Activated T-helper 2 cell treated with anti-CD3 and anti-CD28 coated beads, Interferon-gamma antibody, Interleukin-2, Interleukin-4, amounts not matched to agents 10 μg/mL and 5 μg/mL and 100 μg/mL, durations not matched to agents 14 hours and 24 hours and 36 hours (primary cell): ENCODE results near the gene SLIT3. TPM values are rescaled to one million over a fixed set of nuclear protein-coding genes. Genes with fewer than 3 reads are reported as not detected.

Source experiments
- DNase-seq: peaks from one replicate; pipeline ENCODE4 v3.0.0; 2021; ENCODE audit warnings: low spot score
- H3K27ac Mint-ChIP-seq: one replicate; pipeline ENCODE4 v1.8.0; 2021; ENCODE audit warnings: mixed read lengths
- H3K27me3 Mint-ChIP-seq: one replicate; pipeline ENCODE4 v1.8.0; 2021; ENCODE audit warnings: low read depth, mixed read lengths
- H3K36me3 Mint-ChIP-seq: one replicate; pipeline ENCODE4 v1.8.0; 2021; ENCODE audit warnings: low read depth, mixed read lengths
- H3K4me1 Mint-ChIP-seq: one replicate; pipeline ENCODE4 v1.8.0; 2021; ENCODE audit warnings: low read depth, mixed read lengths
- H3K4me3 Mint-ChIP-seq: one replicate; pipeline ENCODE4 v1.8.0; 2021; ENCODE audit warnings: low read depth, mild to moderate bottlenecking, moderate library complexity, mixed read lengths
- H3K9me3 Mint-ChIP-seq: one replicate; pipeline ENCODE4 v1.8.0; 2021; ENCODE audit warnings: mixed read lengths
- intact Hi-C: fragments of 100-400 bp; cut with micrococcal nuclease; formaldehyde crosslinking; loops from one replicate; pipeline ENCODE4 v1.15.1; 2023
- total RNA-seq: library from RNA; stranded (reverse); gene quantifications from 2 replicates; pipeline ENCODE4 v1.2.3, GENCODE V29; 2022

SLIT3 gene
- total RNA-seq, 1 donor from 2014 or later = 9.5 TPM

DNA sequence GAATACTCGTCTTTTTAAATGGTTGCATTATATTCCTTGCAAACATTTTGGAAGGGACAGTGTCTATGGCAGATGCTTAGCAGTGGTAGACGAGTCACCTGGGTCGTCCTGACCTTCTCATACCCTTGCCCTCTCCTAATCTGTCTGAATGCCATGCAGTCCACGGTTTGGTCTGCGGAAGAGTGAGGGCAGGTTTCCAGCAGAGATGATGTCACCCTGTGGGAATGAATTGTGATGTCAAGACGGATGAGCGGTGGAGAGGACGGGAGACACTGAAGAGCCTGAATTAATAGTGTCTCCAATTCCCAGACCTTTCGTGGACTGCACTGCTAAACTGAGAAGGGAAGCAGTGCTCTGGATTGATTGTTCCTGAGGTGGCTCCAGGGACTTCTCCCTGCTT, 392.7 kb downstream of the SLIT3 start:
- Mint-ChIP-seq H3K4me1 (peaks cover 2% of the 10 kb centered on the region), H3K27me3 (peaks cover 6% of the 10 kb centered on the region), H3K36me3 (no peaks in the 10 kb centered on the region), H3K27ac (no peak overlapping the region), H3K9me3 (no peaks in the 10 kb centered on the region), H3K4me3 (no peak overlapping the region)
- no peak for DNase-seq
- intact Hi-C loops = no loop called here

DNA sequence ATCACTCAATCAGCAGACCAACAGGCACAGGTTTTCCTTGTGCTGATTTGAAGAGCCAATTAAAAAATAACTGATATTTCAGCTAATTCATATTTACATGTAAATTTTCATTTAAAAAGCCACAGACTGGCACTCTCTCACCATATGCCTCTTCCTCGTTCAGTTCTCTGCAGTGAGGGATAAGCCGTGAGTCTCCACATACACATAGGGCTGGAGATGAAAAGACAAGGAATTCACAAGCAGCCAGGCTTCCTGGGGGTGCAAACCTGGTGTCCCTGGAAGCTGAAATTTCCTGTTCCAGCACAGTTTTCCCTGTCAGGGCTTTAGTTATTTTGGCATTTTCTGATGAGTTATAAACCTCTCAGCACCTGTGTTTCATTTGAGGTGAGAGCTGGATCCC, 397.9 kb downstream of the SLIT3 start:
- DNase-seq = no peak
- intact Hi-C loops = no loop called here
- peaks cover 5% of the 10 kb centered on the region for H3K27me3 Mint-ChIP-seq
- no peak overlapping the region for H3K27ac Mint-ChIP-seq
- H3K36me3 Mint-ChIP-seq = no peaks in the 10 kb centered on the region
- H3K4me1 Mint-ChIP-seq = peaks cover 11% of the 10 kb centered on the region
- H3K9me3 Mint-ChIP-seq = no peaks in the 10 kb centered on the region
- no peak overlapping the region for H3K4me3 Mint-ChIP-seq

DNA sequence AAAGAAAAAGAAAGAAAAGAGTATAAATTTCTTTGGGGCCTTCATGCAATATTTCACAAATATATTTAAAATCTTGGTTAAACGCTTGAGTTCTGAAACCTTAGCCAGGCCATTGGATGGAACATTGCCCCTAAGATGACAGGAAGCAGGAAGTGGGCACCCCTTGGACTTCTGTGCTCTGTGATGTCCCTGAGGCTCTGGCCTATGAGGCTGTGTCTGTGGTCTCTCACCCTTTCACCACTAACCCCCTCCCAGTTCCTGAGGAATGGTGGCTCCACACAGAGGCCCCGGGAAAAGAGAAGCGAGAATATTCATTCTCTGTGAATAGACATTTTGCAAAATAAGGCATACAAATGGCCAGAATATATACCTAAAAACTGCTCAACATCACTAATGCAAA, 401.3 kb downstream of the SLIT3 start:
- DNase-seq = no peak
- Mint-ChIP-seq H3K4me1 (peaks cover 27% of the 10 kb centered on the region), H3K27ac (peak overlapping the region; percentile 9), H3K9me3 (no peaks in the 10 kb centered on the region), H3K27me3 (peaks cover 2% of the 10 kb centered on the region), H3K36me3 (no peaks in the 10 kb centered on the region), H3K4me3 (no peak overlapping the region)
- intact Hi-C loops = loop anchor here (5.0 kb wide), 1 partner anchor 152 kb away; no protein-coding TSS in a partner anchor

DNA sequence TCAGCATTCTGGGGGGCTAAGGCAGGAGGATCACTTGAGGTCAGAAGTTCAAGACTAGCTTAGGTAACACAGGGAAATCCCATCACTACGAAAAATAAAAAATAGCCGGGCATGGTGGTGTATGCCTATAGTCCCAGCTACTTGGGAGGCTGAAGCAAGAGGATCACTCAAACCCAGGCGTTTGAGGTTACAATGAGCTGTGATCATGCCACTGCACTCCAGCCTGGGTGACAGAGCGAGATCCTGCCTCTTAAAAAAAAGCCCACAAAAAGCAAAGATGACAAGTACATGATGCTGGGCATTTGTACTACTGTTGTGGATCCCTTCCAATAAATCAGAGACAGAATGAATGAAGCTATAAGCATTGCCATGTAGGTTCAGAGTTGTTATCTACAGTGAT, 401.7 kb downstream of the SLIT3 start:
- Mint-ChIP-seq H3K4me3 (no peak overlapping the region), H3K27ac (no peak overlapping the region), H3K36me3 (no peaks in the 10 kb centered on the region), H3K9me3 (no peaks in the 10 kb centered on the region), H3K27me3 (peaks cover 2% of the 10 kb centered on the region), H3K4me1 (peaks cover 31% of the 10 kb centered on the region)
- no peak for DNase-seq
- intact Hi-C loops = loop anchor here (5.0 kb wide), 1 partner anchor 152 kb away; no protein-coding TSS in a partner anchor

DNA sequence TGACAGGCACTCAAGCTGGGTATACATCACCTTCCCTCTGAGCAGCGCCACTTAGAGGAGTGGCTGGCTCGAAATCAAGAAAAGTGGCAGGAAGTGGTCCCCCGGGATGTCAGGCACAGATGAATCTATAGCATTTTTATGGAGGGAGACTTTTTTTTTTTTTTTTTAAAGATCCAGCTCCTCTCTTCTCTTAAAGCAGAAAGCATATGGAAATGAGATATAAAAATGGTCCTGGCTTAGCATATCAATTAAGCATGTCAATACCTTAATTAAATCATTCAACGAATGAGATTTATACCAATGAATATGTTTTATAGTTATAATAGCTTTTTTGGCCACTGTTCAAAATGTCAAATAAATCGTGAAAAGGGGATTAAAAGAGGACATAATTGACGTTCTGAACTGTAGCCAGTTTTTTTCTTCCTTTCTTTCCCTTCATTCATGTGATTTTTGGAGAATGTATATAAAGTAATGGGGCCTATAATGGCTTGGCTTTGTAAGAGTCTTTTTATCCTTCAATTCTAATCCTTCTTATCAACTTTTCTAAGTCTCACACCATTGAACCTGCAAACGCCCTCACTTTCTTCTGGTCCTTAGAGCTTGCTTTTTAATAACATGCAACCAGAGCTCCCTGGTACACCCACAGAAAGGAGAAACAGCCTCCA, 402.6 kb downstream of the SLIT3 start:
- Mint-ChIP-seq H3K27me3 (peaks cover 2% of the 10 kb centered on the region), H3K4me3 (no peak overlapping the region), H3K27ac (no peak overlapping the region), H3K4me1 (peaks cover 31% of the 10 kb centered on the region), H3K36me3 (no peaks in the 10 kb centered on the region), H3K9me3 (no peaks in the 10 kb centered on the region)
- DNase-seq = no peak
- intact Hi-C loops = loop anchor here (5.0 kb wide), 1 partner anchor 151 kb away; no protein-coding TSS in a partner anchor

DNA sequence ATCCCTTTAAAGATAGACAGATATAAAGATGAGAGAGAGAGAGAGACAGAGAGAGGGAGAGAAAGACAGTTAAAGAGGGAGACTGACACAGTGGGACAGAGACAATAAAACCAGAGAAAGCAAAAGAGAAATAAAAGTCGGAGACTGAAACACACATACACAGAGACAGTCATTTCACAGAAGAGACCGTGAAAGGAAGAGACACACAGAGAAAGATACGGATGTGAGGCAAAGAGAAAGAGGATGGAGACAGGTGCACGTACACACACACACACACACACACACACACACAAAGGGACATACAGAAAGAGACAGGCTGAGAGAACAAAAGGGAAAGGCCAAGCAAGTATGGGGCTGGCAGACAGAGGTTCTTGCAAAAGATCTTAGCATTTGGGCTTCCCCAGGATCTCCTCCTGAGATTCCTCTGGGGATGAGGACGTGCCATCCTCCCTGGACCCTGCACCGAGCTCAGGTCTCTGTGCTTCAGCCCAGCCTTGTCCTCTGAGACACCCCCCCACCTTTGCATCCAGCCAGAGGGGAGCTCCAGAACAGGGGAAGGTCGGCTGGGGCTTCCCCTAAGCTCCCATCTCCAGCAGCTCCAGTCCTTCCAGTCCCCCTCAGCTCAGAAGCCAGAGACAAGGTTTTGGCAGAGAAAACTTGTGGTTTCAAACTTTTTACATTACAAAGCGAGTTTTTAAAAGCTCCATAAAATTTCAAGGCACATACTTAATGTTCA, 403.4 kb downstream of the SLIT3 start:
- intact Hi-C loops = loop anchor here (5.0 kb wide), 1 partner anchor 150 kb away; no protein-coding TSS in a partner anchor
- Mint-ChIP-seq H3K4me1 (peaks cover 31% of the 10 kb centered on the region), H3K27ac (no peak overlapping the region)

DNA sequence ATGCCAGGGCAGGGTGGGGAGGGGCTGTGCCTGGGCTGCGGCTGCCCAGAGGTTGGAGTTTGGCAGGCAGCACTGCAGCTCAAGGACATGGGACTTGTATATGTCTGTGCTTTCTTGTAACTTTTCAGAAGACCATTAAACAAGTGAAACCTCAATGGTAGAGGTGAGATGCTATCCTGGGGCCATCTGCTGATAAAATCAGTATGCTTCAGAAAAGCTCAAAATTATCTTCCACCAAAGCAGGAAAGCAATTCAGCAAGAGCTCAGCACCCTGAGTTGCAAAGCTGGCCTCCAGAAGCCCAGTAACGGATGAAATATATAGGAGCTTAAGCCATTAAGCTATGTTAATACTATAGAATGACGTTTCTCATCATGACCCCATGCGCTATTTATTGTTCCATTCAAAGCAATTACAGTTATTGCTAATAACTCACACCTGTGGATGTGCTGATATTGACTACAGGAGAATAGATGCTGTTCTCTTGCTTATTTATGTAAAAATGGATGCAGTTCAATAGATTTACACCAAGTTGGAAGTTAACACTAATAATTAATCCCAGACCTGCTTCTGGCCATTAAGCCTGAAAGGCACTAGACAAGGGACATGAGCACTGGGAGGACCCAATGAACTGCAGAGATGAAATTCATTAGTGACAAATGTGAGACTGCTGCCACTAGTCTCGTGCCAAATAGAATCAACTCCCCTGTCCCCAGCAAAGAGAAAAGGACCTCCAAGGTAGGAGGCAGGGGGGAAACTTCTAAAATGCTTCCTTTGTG, 405.5 kb downstream of the SLIT3 start:
- H3K36me3 Mint-ChIP-seq = no peaks in the 10 kb centered on the region
- intact Hi-C loops = loop anchor here (5.0 kb wide), 1 partner anchor 148 kb away; no protein-coding TSS in a partner anchor
- no peak for DNase-seq
- no peaks in the 10 kb centered on the region for H3K9me3 Mint-ChIP-seq
- H3K27me3 Mint-ChIP-seq = peaks cover 5% of the 10 kb centered on the region
- peaks cover 39% of the 10 kb centered on the region for H3K4me1 Mint-ChIP-seq
- no peak overlapping the region for H3K4me3 Mint-ChIP-seq
- no peak overlapping the region for H3K27ac Mint-ChIP-seq

More for the DNA sequence above, 403.4 kb downstream of the SLIT3 start:
- no peak for DNase-seq
- H3K4me3 Mint-ChIP-seq = no peak overlapping the region
- H3K27me3 Mint-ChIP-seq = peaks cover 2% of the 10 kb centered on the region
- no peaks in the 10 kb centered on the region for H3K9me3 Mint-ChIP-seq
- no peaks in the 10 kb centered on the region for H3K36me3 Mint-ChIP-seq

DNA sequence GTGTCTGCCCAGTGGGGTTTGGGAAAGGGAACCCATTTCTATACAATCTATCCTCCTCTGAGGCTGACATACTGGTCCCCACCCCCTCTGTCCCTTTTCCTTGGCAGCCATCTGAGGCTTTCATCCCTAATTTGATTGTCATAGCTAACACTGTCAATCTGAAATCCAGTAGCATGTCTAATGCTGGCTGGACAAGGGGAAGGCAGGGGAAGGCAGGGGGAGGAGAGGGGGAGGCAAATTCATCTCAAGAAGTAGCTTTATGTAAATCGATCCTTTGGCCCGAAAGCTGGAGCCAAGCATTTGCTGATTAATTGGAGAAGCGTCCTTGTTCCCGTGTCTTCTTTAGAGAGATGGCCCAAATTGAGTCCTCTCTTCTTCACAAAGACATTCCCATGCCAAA, 407.7 kb downstream of the SLIT3 start:
- H3K9me3 Mint-ChIP-seq = no peaks in the 10 kb centered on the region
- H3K27me3 Mint-ChIP-seq = peaks cover 5% of the 10 kb centered on the region
- DNase-seq = no peak
- intact Hi-C loops = no loop called here
- peaks cover 30% of the 10 kb centered on the region for H3K4me1 Mint-ChIP-seq
- no peaks in the 10 kb centered on the region for H3K36me3 Mint-ChIP-seq
- no peak overlapping the region for H3K27ac Mint-ChIP-seq
- H3K4me3 Mint-ChIP-seq = no peak overlapping the region

DNA sequence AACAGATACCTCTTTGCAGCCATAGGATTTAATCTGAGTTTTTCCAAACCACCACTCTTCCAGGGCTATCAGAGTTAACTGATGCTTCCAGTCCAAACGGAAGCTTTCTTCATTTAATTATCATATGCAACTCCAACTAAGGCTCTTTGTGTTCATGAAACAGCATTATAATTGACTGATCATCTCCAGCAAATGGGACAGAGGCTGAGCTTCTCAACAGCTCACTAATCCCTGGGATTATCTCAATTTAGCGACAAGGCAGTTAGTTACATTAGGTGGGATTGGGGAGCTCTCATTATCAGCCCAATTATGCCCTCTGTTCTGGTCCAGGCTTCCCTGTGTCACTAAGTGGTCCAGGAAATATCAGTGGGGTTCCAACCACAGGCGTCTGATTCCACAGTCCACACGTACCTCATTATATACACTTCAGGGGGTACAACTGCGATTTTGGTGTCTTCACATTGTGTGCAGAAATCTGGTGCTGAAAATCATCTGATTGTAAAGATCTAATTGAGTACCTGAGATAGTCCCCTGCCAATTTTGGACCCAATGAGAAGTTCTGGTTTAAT, 408.2 kb downstream of the SLIT3 start:
- no peak overlapping the region for H3K27ac Mint-ChIP-seq
- intact Hi-C loops = no loop called here
- H3K36me3 Mint-ChIP-seq = no peaks in the 10 kb centered on the region
- no peaks in the 10 kb centered on the region for H3K9me3 Mint-ChIP-seq
- peaks cover 30% of the 10 kb centered on the region for H3K4me1 Mint-ChIP-seq
- H3K27me3 Mint-ChIP-seq = peaks cover 5% of the 10 kb centered on the region
- DNase-seq = no peak
- no peak overlapping the region for H3K4me3 Mint-ChIP-seq

DNA sequence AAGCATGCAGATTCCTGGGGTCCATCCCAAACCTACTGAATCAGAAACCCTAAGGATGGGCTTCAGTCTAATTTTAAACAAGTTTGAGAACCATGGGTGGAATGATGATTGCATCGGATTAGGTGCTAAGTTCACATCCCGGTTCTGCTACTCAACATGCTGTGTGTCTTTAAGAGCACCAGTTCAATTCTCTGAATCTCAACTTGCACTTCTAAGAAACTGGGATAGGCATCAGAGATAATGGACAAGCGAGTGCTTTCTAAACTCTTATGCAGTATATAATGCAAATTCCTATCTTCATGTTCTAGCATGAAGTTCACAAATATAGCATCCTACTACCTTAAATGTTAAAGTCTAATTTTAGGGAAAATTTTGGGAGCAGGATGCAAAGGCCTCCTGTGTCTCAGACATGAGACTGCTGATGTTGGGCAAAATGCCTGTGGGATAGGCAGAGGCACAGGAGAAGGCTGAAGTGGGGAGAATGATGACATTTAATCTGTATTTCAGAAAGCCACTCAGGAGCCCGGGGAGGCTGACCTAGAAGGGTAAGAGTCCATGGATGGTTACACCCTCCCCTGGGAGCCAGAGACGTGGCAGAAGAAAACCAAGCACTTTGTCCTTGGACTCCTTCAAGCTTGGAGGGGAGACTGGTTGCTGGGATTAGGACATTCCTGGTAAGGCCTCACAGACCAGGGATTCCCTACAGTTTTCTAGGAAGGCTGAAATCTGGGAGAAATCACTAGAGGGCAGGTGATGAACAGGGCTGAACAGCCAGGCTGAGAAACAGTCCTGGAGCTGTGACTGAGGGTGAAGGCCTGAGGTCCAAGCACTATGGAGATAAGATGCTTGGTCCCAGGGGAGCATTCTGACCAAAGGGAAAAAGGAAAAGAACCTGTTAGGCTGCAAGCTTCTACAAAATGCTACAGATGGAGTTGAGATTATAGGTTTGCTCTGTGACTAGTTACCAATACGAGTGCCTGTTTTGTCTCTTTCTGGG, 409.8 kb downstream of the SLIT3 start:
- Mint-ChIP-seq H3K4me3 (no peak overlapping the region), H3K36me3 (no peaks in the 10 kb centered on the region), H3K27ac (no peak overlapping the region), H3K9me3 (no peaks in the 10 kb centered on the region), H3K4me1 (peaks cover 22% of the 10 kb centered on the region), H3K27me3 (peaks cover 3% of the 10 kb centered on the region)
- DNase-seq = no peak
- intact Hi-C loops = no loop called here

DNA sequence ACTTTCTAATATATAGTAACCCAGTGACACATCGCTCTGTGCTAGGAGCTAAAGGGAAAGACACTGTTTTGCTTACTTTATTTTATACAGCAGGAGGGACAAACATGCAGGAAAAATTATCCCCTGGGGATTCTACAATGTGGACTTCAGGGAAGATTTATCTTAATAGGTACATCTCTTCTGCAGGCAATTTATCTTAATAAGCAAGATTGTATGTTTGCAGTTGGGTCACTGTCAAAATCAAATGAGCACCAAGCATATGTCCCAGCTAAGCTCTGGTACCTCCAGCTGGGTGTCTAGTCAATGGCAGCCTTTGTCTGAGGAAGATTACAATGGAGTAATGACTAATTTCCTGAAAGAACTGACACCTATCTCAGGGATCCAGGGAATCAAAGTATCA, 411.9 kb downstream of the SLIT3 start:
- Mint-ChIP-seq H3K27ac (no peak overlapping the region), H3K4me3 (no peak overlapping the region), H3K36me3 (no peaks in the 10 kb centered on the region), H3K27me3 (peaks cover 3% of the 10 kb centered on the region), H3K9me3 (no peaks in the 10 kb centered on the region), H3K4me1 (peaks cover 9% of the 10 kb centered on the region)
- no peak for DNase-seq
- intact Hi-C loops = no loop called here

DNA sequence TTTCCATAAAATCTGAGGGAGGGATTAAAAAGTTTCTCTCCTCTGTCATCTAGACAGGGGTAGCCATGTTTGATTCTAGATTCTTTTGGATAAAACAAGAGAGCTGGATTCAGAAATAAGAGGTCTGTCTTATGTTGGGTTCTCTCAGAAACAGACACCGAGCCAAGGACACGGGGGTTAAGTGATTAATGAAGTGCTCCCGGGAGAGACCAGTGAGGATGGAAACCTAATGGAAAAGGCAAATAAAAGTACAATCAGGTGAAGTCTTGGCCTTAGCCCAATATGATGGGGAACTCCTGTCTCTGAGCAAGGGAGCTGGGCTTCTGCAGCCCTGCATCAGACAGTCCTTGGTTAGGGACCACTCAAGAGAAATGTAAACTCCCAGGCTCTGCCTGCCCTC, 413.0 kb downstream of the SLIT3 start:
- H3K36me3 Mint-ChIP-seq = no peaks in the 10 kb centered on the region
- no peak overlapping the region for H3K27ac Mint-ChIP-seq
- H3K27me3 Mint-ChIP-seq = peaks cover 3% of the 10 kb centered on the region
- intact Hi-C loops = no loop called here
- no peak overlapping the region for H3K4me3 Mint-ChIP-seq
- H3K9me3 Mint-ChIP-seq = no peaks in the 10 kb centered on the region
- no peak for DNase-seq
- H3K4me1 Mint-ChIP-seq = peaks cover 9% of the 10 kb centered on the region
